ACC112 (cell line): ENCODE results near the gene NKIRAS2.

Experiments
- H2AFZ ChIP-seq: fragments of 200-600 bp; sonication (generic); one replicate; pipeline ENCODE4 v1.6.0; 2017; ENCODE audit warnings: antibody characterized with exemption, low read length; ENCODE audit not compliant: unreplicated experiment
- H3K27ac ChIP-seq: fragments of 200-600 bp; sonication (generic); 2 replicates; pipeline ENCODE4 v1.5.1; 2014; ENCODE audit warnings: low read depth, mild to moderate bottlenecking, antibody characterized with exemption, low read length, moderate library complexity
- H3K27me3 ChIP-seq: fragments of 200-600 bp; sonication (generic); 2 replicates; pipeline ENCODE4 v1.6.1; 2014; ENCODE audit warnings: mild to moderate bottlenecking, antibody characterized with exemption, low read length, moderate library complexity, mixed read lengths; ENCODE audit not compliant: insufficient read depth
- H3K36me3 ChIP-seq: fragments of 200-600 bp; sonication (generic); 2 replicates; pipeline ENCODE4 v1.6.1; 2016; ENCODE audit warnings: mild to moderate bottlenecking, antibody characterized with exemption, low read length, moderate library complexity, mixed read lengths; ENCODE audit not compliant: insufficient read depth
- H3K4me1 ChIP-seq: fragments of 200-600 bp; sonication (generic); one replicate; pipeline ENCODE4 v1.6.1; 2016; ENCODE audit warnings: low read length, mixed read lengths; ENCODE audit not compliant: insufficient read depth, unreplicated experiment, control insufficient read depth
- H3K4me3 ChIP-seq: fragments of 200-600 bp; sonication (generic); 2 replicates; pipeline ENCODE4 v1.5.1; 2014; ENCODE audit warnings: mild to moderate bottlenecking, low read depth, low read length
- H3K79me2 ChIP-seq: fragments of 200-600 bp; sonication (generic); one replicate; pipeline ENCODE4 v1.6.0; 2016; ENCODE audit warnings: low read length; ENCODE audit not compliant: control insufficient read depth, unreplicated experiment, insufficient read depth

Gene NKIRAS2

GRCh38 chr17:42056635-42057034 is 36.7 kb downstream of the NKIRAS2 start:
- peaks cover 35% of the 10 kb centered on the region for H3K27me3 ChIP-seq
- H3K4me1 ChIP-seq, result no peaks in the 10 kb centered on the region
- no peaks in the 10 kb centered on the region for H3K79me2 ChIP-seq
- H3K36me3 ChIP-seq, result no peaks in the 10 kb centered on the region
- no peak overlapping the region for H2AFZ ChIP-seq
- no peak overlapping the region for H3K27ac ChIP-seq
- no peak overlapping the region for H3K4me3 ChIP-seq

- Histone ChIP-seq H3K27me3 (peaks cover 22% of the 10 kb centered on the region), H3K36me3 (no peaks in the 10 kb centered on the region), H3K4me1 (no peaks in the 10 kb centered on the region), H3K27ac (no peak overlapping the region), H3K79me2 (no peaks in the 10 kb centered on the region), H2AFZ (no peak overlapping the region), H3K4me3 (no peak overlapping the region)
Observed at GRCh38 chr17:42058063-42058462, 38.2 kb downstream of the NKIRAS2 start.

DNA sequence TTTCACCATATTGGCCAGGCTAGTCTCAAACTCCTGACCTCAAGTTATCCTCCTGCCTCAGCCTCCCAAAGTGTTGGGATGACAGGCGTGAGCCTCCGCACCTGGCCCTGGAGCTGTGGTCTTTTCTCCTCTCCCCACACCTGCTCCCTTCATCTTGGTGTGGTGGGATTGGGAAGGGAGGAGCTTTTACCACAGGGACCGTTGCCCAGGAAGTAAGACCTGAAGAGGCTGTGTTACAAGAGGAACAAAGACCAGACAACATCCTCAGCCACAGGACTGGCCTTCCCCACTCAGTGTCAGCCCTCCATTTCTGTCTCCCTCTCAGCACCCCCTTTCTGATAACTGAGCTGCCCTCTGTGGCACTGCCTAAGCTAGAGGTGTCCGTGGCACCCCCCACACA is 39.9 kb downstream of the NKIRAS2 start:
- H3K27ac ChIP-seq, result no peak overlapping the region
- peaks cover 7% of the 10 kb centered on the region for H3K27me3 ChIP-seq
- H2AFZ ChIP-seq, result no peak overlapping the region
- no peaks in the 10 kb centered on the region for H3K4me1 ChIP-seq
- no peaks in the 10 kb centered on the region for H3K36me3 ChIP-seq
- H3K4me3 ChIP-seq, result no peak overlapping the region
- H3K79me2 ChIP-seq, result no peaks in the 10 kb centered on the region

- H3K4me3 ChIP-seq, result no peak overlapping the region
- peaks cover 3% of the 10 kb centered on the region for H3K27me3 ChIP-seq
- H3K27ac ChIP-seq, result no peak overlapping the region
- H3K79me2 ChIP-seq, result no peaks in the 10 kb centered on the region
- no peaks in the 10 kb centered on the region for H3K36me3 ChIP-seq
- no peak overlapping the region for H2AFZ ChIP-seq
- H3K4me1 ChIP-seq, result no peaks in the 10 kb centered on the region
Observed at GRCh38 chr17:42060231-42060630, 40.3 kb downstream of the NKIRAS2 start.

DNA sequence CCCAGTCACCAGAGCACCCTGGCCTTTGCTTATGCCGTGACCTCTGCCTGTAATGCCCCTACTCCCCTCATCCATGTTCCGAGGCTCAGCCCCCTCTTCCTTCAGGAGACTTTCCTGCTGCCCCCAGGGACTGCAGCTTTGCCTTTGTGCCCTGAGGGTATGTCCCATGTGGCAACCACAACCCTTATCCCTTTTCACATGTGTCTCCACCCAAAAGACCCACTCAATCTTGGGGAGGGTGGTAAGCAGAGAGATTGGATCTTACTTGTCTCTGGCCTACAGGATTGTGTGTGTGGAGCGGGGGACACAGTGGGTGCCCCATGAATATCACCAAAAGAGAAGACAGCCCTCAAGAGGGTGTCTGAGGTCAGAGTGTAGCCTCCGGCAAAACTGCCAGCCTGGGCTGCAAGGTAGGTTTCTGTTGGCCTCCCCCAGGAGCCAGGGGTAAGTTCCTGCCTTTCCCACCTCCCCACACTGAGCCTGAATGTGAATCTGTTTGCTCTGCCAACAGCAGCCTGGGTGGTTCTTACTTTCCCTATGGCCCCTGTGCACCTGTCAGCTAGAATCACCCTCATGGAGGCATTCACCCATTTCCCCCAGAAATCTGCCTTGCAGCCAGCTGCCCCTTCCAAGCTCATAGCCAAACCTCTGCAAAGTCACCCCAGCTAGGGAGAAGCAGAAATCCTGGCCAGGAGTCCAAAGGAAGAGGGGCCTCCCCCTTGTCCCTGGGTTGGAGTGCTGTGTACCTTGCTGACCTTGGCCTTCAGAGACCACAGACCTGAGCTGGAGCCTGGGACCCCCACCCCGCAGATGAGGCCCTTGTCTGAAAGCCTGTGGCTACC is 42.0 kb downstream of the NKIRAS2 start:
- Histone ChIP-seq H3K4me1 (no peaks in the 10 kb centered on the region), H3K4me3 (no peak overlapping the region), H3K79me2 (no peaks in the 10 kb centered on the region), H3K27ac (no peak overlapping the region), H3K36me3 (no peaks in the 10 kb centered on the region), H3K27me3 (no peaks in the 10 kb centered on the region), H2AFZ (no peak overlapping the region)

DNA sequence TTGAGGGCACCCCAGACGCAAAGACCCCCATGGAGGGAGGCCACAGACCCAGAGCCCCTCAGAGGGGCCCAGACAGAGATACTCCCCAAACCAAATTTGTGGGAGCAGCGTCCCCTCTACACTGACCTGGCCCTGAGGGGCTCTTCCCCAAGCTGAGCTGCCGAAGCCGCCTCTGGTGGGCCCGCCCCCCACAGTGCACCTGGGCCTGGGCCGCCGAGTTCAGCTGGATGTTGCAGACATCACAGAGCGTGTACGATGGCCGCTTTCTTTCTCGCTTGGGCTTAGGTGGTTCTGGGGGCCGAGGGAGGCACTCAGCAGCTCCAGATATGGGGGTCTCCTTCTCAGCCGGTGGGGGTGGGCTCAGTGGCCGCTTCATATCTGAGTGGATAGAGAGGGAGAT is 42.8 kb downstream of the NKIRAS2 start:
- no peak overlapping the region for H3K27ac ChIP-seq
- H2AFZ ChIP-seq, result no peak overlapping the region
- H3K79me2 ChIP-seq, result no peaks in the 10 kb centered on the region
- H3K4me3 ChIP-seq, result no peak overlapping the region
- no peaks in the 10 kb centered on the region for H3K27me3 ChIP-seq
- H3K36me3 ChIP-seq, result no peaks in the 10 kb centered on the region
- H3K4me1 ChIP-seq, result no peaks in the 10 kb centered on the region

DNA sequence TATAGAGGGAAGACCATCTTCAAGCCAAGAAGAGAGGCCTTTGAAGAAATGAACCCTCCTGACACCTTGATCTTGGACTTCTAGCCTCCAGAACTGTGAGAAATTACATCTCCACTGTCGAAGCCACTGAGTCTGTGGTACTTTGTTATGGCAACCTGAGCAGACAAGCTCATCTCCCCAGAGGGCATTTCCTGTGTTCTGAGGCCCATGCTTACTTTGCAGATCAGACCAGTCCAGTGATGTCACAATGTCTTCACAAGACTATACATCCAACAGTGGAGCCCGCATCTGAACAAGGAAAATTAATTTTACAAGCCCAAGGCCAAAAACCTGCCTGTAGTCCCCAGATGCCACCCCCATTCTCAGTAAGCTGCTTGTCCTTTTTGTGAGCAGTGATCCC is 45.3 kb downstream of the NKIRAS2 start:
- no peaks in the 10 kb centered on the region for H3K27me3 ChIP-seq
- no peaks in the 10 kb centered on the region for H3K4me1 ChIP-seq
- H3K4me3 ChIP-seq, result no peak overlapping the region
- H3K27ac ChIP-seq, result no peak overlapping the region
- no peak overlapping the region for H2AFZ ChIP-seq
- H3K36me3 ChIP-seq, result no peaks in the 10 kb centered on the region
- H3K79me2 ChIP-seq, result no peaks in the 10 kb centered on the region

- peaks cover 5% of the 10 kb centered on the region for H3K4me1 ChIP-seq
- H2AFZ ChIP-seq, result no peak overlapping the region
Observed at GRCh38 chr17:42067371-42068091, 47.6 kb downstream of the NKIRAS2 start.

DNA sequence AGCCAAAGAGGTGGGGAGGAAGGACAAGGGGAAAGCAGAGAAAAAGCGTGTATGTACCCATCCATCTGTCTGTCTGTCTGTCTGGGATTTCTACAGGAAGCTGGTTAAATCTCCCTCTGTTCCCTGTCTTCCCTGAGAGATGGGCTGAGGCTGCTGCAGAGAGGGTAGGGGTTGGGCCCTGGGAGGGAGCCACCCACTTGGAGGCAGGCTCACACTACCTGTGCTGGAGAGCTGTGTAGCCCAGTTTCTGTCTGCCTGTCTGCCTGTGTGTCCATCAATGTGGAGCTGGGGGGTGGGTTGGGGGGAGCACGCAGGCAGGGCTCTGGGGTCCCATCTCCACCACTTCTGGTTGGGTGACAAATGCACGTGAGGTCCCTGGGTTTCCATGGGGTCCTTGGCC is 49.1 kb downstream of the NKIRAS2 start:
- no peak overlapping the region for H3K27ac ChIP-seq
- no peaks in the 10 kb centered on the region for H3K79me2 ChIP-seq
- peaks cover 24% of the 10 kb centered on the region for H3K27me3 ChIP-seq
- H3K4me1 ChIP-seq, result peaks cover 5% of the 10 kb centered on the region
- H3K36me3 ChIP-seq, result no peaks in the 10 kb centered on the region
- no peak overlapping the region for H3K4me3 ChIP-seq
- no peak overlapping the region for H2AFZ ChIP-seq

More at GRCh38 chr17:42067371-42068091, 47.6 kb downstream of the NKIRAS2 start:
- no peak overlapping the region for H3K4me3 ChIP-seq
- no peaks in the 10 kb centered on the region for H3K36me3 ChIP-seq
- H3K79me2 ChIP-seq, result no peaks in the 10 kb centered on the region
- H3K27me3 ChIP-seq, result peaks cover 18% of the 10 kb centered on the region
- H3K27ac ChIP-seq, result no peak overlapping the region

DNA sequence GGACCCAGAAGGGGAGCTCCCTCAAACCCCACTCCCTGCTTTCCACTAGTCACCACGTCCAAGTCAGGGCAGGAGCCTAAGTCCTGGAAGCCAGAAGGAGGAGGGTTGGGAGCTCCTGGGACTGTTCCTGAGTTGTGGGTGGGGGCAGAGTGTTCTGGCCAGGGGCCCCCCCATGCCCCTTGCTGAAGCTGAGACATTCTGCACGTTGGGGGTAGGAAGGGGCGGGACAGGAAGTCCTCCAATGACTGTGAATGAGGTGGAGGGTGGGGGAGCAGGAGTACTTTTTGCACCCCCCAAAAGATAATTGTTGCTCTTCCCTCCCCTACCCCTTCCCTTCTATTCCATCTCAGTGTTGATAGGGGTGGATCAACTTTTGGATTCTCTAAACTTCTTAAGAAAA is 51.9 kb downstream of the NKIRAS2 start:
- no peak overlapping the region for H3K4me3 ChIP-seq
- H3K4me1 ChIP-seq, result peaks cover 5% of the 10 kb centered on the region
- H2AFZ ChIP-seq, result no peak overlapping the region
- peaks cover 24% of the 10 kb centered on the region for H3K27me3 ChIP-seq
- no peaks in the 10 kb centered on the region for H3K79me2 ChIP-seq
- no peaks in the 10 kb centered on the region for H3K36me3 ChIP-seq
- no peak overlapping the region for H3K27ac ChIP-seq
